Suppressor macrophage (primary cell): ENCODE results near the gene SORD.
"Not testable (repeated sequence)": the region's sequence is repeated elsewhere in the genome, so short reads cannot be mapped to it uniquely, and the experiment has no call there.

ENCODE experiments used
- DNase-seq, 4 experiments: peaks; one replicate each; pipeline ENCODE4 v3.0.0-alpha.2; 2020 to 2022

The SORD gene

GRCh38 chr15:45100884-45101625 lies 78.1 kb downstream of the SORD start:
- DNase-seq = no peak

GRCh38 chr15:45101749-45102148 lies 78.8 kb downstream of the SORD start:
- no peak for DNase-seq

DNA sequence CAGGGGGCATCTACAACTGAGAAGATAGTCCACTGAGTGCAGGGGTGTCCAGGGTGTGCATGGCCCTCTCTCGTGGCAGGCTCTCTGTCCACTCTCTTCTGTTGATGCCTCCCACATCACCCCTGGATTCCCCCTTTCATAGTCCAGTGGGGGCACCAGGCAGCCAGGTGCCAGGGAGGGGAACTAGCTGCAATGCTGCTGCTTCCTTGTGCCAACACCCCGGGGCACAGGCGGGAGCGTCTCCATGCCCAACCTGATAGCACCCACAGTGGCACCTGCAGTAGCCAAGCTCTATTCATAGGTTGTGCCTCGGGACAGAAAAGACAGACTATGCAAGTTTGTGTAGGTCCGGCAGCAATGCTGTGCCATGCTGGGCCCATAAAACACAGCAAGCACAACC lies 79.2 kb downstream of the SORD start:
- no peak for DNase-seq

DNA sequence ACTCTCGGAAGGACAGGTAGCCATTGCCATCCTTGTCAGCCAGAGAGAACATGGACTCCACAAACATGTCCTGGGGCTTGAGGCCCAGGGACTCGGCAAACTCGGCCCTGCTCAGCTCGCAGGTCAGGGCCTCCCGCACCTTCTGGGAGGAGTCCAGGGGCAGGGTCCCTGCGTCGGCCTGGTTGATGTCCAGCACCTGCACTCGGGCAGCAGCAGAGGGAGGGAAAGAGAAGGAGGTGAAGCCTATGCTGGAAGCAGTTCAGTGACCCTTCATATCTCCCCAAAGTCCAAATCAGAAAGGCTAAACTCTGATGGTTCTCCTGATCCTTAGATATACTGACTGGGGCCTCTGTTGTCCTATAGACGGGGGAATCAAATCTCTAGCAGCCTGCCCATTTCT lies 81.2 kb downstream of the SORD start:
- DNase-seq = not testable (repeated sequence)

DNA sequence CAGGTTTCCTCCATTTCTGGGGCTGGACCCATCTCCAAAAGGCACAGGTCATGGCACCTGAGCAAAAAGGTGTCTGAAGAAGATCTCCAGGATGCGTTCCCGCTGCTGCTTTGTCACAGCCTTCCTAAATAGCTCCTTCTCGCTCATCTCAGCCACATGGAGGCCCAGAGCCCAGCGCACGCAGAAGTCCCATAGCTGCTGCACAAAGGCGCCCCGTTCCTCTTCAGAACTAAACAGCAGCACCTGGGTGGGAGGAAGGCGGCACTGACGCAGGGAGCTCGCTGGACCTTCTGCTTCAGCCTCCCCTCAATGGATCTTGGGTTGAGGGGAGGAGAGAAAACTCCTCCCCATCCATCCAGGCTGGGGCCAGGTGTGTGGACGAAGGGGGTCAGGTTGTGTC lies 82.6 kb downstream of the SORD start:
- no peak for DNase-seq

DNA sequence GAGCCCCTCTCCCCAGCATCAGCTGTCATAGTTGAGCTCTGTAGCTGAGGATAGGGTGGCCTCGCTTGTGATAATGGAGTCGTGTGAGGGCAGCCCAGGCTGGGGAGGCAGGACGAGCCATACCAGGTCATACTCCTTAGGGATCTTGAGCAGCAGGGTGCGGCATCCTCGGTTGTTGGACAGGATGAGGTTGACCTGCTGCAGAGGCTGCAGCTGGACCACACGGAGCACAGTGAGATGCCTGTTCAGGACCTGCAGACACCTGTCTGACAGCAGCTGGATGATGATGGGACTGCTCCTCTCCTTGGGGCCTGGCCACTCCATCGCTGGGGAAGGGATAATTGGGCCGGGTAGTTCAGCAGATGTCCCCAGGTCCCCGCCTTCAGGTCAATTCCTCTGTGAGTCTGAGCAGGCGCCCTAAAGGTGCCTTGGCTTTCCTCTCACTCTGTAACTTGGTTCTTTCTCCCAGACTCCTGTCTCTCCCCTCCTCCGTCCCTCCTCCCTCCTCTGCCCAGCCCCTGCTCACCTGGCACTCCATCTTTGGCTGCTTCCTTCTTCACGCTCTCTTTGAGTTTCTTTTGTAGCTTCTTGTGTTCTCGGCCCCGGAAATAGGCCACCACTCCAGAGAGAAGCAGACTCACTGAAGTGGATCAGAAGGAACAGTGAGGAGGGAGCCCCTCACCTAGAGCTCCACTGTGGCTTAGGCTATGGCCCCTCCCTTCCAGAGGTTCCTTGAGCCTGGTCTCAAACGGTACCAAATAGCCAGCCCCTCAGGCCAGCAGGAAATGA lies 83.2 kb downstream of the SORD start:
- DNase-seq = no peak

DNA sequence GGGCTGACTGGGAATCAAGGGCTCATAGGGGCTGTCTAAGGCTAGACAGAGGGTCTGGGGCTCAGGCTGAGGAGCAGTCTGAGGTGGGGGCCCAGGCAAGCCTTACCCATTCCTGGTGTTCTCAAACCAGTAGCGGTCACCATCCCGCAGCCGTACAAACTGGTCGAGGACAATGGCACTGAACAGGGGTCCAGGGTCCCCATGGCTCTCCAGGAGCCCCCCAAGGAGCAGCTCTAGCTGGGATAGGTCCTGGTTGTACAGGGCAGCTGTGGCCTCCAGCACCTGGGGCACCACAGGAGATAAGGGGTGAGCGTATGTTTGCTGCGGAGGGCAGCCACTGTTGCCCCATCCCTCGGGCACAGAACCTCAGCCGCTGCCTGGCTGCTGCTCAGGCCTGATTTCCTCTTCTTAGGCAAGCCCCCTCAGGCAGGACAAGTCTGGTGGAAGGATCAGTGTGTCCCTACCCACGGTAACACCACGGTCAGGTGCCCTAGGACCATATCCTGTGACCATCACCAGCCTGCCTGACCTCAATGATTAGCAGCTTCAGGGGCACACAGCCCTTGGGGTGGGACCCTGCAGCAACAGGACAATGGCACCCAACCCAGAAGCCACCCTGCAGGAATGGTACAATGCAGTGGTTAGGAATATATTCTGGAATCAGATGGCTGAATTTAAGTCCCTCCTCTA lies 85.1 kb downstream of the SORD start:
- DNase-seq = no peak

GRCh38 chr15:45110256-45110820 lies 87.3 kb downstream of the SORD start:
- no peak for DNase-seq

DNA sequence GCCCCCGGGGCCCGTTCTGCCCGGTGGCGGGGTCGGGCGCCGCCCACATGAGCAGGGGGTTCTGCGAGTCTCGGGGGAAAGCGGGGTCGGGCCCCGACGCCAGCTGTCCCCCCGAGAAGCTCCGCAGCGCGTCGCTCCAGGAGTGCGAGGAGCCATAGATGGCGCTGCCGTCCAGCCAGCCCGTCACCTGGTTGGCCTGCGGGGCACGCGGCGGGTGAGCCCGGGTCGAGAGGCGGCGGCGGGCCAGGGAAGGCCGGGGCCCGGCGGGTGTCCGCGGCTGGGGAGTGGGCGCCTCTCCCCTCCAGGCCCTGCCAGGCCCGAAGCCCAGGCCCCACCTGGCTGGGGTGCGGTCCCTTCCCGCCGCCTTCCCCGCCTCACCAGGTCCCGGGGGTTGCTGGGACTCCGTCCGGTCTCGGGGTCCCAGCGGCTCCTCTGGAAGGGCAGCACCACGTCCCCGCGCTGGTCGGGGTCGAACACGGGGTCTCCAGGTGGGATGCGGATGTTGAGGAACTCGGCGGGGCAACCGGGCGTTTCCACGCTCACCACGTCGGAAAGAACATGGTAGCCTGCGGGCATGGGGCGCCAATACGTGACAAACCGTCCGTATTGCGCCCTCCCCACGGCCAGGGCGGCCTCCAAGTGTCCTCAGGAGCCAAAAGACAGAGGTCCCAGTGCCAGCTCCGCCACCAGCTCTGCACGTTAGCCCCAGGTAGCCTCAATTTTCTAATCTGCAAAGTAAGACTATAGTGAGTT lies 88.6 kb downstream of the SORD start:
- no peak for DNase-seq

GRCh38 chr15:45112143-45112590 lies 89.2 kb downstream of the SORD start:
- DNase-seq = no peak

GRCh38 chr15:45112591-45113379 lies 89.8 kb downstream of the SORD start:
- DNase-seq = no peak

DNA sequence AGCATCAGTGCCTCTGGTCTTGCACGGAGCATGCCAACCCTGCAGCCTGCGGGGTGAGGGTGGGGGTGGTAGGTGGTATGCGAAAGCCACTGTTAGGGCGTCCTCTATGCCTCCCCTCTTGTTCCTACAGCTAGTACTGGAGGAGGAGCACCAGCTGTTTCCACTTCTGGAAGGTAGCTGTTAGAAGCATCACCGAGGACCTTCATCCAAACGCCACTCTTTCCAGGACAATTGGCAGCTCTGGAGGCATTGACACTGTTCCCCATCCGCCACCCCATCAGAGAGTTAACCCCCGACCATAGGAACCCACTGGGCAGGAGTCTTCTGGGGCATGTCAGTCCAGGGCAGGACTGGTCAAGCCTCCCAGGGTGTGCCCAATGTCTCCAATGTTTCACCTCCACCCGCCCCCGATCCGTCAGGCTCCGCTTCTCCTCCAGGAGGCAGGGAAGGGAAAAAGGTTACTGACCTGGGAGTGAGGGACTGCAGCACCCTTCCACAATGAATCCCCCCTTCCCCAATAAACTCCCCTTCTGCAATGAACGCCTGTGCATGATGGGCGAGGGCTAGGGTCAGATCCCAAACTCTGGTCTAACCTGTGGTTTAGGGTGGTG lies 90.5 kb downstream of the SORD start:
- DNase-seq = no peak

DNA sequence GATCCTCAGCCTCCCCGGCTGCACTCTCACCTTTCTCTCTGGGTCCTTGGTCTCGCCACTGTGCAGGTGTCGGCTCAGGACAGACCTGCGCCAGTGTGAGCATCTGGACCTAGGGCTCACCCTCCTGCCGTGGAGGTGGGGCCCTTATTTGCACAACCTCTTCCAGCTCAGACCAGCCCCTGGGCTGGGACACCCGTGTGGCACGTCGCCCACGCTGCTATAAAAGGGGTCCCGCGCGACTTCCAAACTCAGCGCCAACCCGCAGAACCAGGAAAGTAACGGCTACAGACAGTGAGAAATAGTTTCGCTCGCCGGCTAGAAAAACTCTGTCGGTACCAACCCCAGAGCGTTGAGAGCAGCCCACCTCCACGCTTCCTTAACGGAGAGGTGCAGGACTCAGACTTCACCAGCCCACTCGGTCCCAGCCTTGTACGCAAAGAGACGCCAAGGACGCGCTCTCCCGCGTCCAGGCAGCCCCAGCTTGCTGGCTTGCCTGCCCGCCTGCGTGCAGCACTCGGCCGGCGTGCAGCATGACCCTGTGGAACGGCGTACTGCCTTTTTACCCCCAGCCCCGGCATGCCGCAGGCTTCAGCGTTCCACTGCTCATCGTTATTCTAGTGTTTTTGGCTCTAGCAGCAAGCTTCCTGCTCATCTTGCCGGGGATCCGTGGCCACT lies 91.2 kb downstream of the SORD start, which contains the start of the genes DUOX2 and DUOXA2:
TSS of gene DUOX2 (minus strand) at position 97 of the 675 bp plus-strand sequence. CDS start 761 bp downstream, outside the sequence.
TSS of gene DUOXA2 (plus strand) at position 251 of the 675 bp plus-strand sequence. CDS start at position 531, 280 bp downstream.
- no peak for DNase-seq

- DNase-seq = no peak
These were observed 91.7 kb downstream of the SORD start for GRCh38 chr15:45114751-45115085.

GRCh38 chr15:45115312-45115820 lies 92.4 kb downstream of the SORD start:
- no peak for DNase-seq

GRCh38 chr15:45116006-45116481 lies 93.0 kb downstream of the SORD start:
- no peak for DNase-seq

DNA sequence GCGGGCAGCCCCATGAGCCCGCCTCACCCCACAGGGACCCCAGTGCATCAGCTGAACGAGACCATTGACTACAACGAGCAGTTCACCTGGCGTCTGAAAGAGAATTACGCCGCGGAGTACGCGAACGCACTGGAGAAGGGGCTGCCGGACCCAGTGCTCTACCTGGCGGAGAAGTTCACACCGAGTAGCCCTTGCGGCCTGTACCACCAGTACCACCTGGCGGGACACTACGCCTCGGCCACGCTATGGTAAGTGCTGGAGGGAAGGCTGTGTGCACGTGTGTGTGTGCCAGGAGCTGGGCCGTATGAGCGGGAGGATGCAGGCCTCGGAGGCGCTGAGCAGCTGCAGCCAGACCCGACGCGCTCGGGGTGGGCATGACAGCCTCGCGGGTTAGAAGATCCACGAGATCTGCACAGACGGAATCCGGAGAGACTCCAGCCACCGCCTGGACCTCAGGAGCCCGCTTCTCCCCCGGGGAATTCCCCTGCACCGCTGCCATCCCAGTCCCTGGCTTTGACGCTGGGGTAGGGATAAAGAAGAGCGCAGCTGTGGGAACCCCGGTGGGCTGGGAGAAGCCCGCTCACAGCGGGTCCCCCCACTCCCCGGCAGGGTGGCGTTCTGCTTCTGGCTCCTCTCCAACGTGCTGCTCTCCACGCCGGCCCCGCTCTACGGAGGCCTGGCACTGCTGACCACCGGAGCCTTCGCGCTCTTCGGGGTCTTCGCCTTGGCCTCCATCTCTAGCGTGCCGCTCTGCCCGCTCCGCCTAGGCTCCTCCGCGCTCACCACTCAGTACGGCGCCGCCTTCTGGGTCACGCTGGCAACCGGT lies 93.7 kb downstream of the SORD start:
- no peak for DNase-seq

- no peak for DNase-seq
These were observed 94.5 kb downstream of the SORD start for GRCh38 chr15:45117308-45118130.
